AG09309 (cell line): Measurements from ENCODE around the gene STX5.
A peak's percentile ranks its signal among the peaks of the same experiment; 100 is the strongest.

Source experiments
- DNase-seq: peaks from one replicate; pipeline ENCODE4 v3.0.0-alpha.2; 2010; ENCODE audit warnings: low read depth
- H3K4me3 ChIP-seq: 2 replicates; pipeline ENCODE4 v1.5.1; 2011; ENCODE audit warnings: mild to moderate bottlenecking, low read depth, low read length, moderate library complexity; ENCODE audit not compliant: control insufficient read depth
- TF ChIP-seq, protein P1 (sequence below): IDR thresholded peaks from 2 replicates; pipeline ENCODE4 v1.5.1; 2011; ENCODE audit warnings: mild to moderate bottlenecking, low read depth, low read length, inconsistent platforms; ENCODE audit not compliant: insufficient read depth, control insufficient read depth; ENCODE audit errors: missing control alignments

STX5 gene

DNA sequence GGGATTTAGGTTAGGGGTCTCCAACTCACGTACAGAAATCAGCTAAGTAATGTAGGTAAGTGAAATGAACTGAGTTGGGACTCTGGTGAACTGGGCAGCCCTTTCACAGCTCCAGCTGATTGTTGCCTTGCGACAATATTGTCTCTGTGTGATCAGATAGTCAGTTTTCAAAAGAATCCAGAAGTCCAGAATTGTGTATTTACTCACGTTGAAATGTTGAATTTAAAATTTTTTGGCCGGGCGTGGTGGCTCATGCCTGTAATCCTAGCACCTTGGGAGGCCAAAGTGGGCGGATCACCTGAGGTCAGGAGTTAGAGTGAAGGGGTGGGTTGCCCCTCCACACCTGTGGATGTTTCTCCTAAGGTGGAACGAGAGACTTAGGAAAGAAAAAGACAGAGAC is 26.4 kb upstream of the STX5 start:
- H3K4me3 ChIP-seq, result no peak overlapping the region
- DNase-seq, result no peak
- TF ChIP-seq, protein P1, sequence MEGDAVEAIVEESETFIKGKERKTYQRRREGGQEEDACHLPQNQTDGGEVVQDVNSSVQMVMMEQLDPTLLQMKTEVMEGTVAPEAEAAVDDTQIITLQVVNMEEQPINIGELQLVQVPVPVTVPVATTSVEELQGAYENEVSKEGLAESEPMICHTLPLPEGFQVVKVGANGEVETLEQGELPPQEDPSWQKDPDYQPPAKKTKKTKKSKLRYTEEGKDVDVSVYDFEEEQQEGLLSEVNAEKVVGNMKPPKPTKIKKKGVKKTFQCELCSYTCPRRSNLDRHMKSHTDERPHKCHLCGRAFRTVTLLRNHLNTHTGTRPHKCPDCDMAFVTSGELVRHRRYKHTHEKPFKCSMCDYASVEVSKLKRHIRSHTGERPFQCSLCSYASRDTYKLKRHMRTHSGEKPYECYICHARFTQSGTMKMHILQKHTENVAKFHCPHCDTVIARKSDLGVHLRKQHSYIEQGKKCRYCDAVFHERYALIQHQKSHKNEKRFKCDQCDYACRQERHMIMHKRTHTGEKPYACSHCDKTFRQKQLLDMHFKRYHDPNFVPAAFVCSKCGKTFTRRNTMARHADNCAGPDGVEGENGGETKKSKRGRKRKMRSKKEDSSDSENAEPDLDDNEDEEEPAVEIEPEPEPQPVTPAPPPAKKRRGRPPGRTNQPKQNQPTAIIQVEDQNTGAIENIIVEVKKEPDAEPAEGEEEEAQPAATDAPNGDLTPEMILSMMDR, result no peak

DNA sequence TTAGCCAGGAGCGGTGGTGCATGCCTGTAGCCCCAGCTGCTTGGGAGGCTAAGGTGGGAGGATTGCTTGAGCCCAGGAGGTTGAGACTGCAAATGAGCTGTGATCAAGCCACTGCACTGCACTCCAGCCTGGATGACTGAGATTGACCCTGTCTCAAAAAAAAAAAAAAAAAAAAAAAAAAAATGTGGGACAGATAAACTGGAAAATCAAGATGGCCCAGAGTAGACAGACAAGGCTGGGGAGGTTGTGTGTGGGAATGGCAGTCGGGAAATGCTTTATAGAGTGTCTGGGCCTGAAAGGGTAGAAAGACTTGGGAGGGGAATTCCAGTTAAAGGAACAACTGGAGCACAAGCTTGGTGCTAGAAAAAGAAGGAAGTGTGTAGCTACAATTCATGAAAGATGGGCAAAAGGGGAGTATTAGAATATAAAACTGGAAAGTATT is 25.7 kb upstream of the STX5 start:
- DNase-seq, result no peak
- H3K4me3 ChIP-seq, result no peak overlapping the region

DNA sequence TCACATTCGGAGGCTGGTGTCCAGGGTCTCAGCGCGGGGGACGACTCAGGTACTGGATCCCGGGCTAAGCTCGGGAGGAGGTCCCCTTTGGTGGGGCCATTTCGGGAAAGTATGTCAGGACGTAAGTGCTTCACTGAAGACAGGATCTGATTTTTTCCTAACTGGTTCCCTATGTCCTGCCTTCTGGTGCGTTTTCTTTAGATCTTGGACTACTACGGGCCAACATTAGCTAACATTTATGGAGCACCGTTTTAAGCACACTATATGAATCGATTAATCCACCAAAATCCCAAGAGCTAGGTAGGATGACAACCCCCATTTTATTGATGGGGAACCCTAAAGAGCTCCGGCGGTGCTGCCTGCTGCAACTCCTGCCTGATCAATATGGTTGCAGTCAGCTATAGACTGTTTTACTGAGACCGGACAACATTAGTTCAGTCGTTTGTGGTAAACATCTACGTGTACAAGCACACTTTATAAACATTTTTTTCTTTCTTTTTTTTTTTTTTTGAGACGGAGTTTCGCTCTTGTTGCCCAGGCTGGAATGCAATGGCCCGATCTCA is 24.6 kb upstream of the STX5 start:
- TF ChIP-seq, protein P1, result no peak
- peak overlapping the region; percentile 98 for H3K4me3 ChIP-seq
- DNase-seq, result no peak

More for the DNA sequence above, 25.7 kb upstream of the STX5 start:
- TF ChIP-seq, protein P1, result no peak

DNA sequence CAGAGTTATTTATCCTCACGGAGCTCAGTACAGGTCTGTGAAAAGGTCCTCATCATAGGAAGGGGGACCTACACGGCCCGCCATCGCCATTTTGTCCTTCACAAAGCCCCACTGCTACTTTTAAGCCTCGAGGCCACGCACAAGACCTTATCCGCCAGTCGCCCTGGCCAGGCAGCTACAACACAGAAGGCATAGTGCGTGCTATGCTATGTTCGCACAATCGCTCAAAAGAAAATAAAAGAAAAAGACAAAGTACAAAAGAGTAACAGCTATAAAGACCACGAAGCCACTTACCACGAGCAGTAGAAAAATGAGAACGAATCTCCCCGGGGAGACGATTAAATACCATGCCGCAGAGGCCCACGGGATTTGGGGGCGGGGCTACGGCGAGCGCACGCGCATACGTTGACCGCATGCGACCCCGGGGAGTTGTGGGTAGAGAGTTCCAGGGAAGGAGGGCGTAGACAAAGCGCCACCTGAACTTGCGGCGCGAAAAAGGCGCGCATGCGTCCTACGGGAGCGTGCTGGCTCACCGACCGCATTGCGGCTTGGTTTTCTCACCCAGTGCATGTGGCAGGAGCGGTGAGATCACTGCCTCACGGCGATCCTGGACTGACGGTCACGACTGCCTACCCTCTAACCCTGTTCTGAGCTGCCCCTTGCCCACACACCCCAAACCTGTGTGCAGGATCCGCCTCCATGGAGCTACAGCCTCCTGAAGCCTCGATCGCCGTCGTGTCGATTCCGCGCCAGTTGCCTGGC is 23.9 kb upstream of the STX5 start:
- DNase-seq, result peak; percentile 89
- TF ChIP-seq, protein P1, result no peak
- peak overlapping the region; percentile 98 for H3K4me3 ChIP-seq

DNA sequence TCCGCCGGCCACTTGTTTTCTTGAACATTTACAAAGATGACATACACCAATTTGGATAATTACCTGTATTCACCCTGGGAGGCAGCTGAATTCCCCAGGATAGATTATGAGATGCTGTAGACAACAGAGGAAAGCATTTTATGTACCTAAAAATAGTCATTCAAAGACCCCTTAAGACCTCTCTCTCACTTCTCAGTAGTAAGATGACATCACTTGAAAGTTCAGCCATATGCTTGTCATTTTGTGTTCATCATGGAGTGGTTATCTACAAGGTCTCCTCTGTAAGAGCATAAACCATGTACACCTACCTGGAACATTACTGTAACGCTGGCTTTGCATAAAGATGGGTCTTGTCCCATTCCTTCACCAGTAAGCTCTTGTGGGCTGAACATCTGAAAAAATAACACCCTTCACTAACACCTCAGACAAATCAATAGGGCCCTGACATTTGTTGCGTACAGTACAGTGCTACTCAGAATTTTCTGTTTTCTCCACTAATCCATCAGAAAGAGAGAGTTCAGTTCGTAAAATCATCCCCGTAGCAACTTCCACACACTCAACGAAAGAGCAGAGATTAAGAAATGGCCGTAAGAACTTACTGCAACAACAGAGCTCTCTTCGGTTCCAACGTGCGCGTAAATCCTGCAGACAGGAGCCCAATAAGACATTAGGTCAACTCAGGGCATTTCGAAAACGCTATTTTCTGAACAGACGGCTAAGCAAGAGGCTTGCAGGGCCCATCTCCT is 23.1 kb upstream of the STX5 start:
- DNase-seq, result no peak
- H3K4me3 ChIP-seq, result peak overlapping the region; percentile 98
- TF ChIP-seq, protein P1, result no peak

DNA sequence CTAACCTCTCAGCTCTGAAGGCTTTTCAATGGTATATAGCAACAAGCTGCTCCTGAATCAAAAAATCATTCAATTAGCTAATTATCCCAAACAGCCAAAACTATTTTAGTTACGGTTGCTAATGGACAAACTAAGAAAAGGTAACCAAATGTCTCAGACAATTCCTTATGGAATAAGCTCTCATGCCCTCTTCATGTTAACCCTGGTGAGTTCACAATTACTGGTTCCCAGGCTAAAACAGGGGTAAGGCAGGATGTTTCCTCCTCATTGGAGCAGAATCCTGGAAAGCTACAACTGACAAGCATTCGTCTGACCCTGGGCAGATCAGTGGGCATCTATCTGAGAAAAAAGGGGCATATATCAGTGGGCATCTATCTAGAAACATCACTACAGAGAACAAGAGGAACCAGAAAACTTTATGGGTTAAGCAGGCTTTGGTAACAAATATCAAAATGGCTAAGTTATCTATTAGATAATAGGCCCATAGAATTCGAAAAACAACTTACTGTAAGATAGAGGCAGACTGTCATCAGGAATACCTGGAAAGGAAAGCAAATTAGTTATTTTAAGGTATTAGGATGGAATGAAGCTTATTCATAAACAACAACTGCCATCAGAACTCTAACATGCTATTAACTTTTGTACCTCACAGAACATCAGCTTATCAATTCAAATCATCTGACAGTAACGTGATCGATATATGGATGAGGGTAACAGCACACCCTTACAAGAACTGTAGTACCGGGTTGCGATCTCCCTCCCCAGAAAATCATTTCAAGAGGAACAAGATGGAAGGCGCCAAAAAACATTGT is 22.4 kb upstream of the STX5 start:
- TF ChIP-seq, protein P1, result no peak
- DNase-seq, result no peak

More for the DNA sequence above, 22.4 kb upstream of the STX5 start:
- peak overlapping the region; percentile 98 for H3K4me3 ChIP-seq
